ENCODE data around the gene MADCAM1.

The MADCAM1 gene

GRCh38 chr19:489418-490196 lies 6.7 kb upstream of the MADCAM1 start:
- no peak for DNase-seq

GRCh38 chr19:491146-491741 lies 5.0 kb upstream of the MADCAM1 start:
- no peak for DNase-seq

GRCh38 chr19:492091-492531 lies 4.2 kb upstream of the MADCAM1 start:
- no peak for DNase-seq

- no peak for DNase-seq
Measured at GRCh38 chr19:493391-494170, 2.7 kb upstream of the MADCAM1 start.

- DNase-seq = no peak
Measured at GRCh38 chr19:494171-495080, 1.9 kb upstream of the MADCAM1 start.

GRCh38 chr19:495081-495401 lies 1.2 kb upstream of the MADCAM1 start:
- no peak for DNase-seq

DNA sequence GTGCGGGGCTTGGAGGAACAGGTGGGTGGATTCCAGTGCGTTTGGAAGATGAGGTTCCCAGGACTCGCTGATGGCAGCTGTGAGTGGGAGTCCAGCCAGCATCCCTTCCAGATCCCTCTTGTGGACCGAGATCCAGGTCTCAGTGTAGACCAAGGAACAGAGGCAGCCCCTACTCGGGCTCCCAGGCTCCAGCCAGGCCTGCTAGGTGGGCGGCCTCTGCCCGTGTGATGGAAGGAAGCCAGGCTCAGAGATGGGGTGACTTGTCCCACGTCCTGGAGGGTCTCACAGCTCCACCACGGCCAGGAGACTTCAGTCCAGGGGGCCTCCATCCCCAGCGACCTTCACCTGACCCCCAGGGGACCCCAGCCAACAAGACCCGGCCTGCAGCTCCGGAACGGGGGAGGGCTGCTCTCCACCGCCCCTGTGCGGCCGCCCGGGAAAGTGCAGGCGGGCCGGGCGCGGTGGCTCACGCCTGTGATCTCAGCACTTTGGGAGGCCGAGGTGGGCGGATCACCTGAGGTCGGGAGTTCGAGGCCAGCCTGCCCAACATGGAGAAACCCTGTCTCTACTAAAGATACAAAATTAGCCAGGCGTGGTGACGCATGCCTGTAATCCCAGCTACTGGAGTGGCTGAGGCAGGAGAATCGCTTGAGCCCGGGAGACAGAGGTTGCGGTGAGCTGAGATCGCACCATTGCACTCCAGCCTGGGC lies 729 bp upstream of the MADCAM1 start:
- DNase-seq = no peak

GRCh38 chr19:496986-497385 lies 700 bp downstream of the MADCAM1 start:
- DNase-seq = no peak

- no peak for DNase-seq
Measured at GRCh38 chr19:497491-497868, 1.2 kb downstream of the MADCAM1 start.

DNA sequence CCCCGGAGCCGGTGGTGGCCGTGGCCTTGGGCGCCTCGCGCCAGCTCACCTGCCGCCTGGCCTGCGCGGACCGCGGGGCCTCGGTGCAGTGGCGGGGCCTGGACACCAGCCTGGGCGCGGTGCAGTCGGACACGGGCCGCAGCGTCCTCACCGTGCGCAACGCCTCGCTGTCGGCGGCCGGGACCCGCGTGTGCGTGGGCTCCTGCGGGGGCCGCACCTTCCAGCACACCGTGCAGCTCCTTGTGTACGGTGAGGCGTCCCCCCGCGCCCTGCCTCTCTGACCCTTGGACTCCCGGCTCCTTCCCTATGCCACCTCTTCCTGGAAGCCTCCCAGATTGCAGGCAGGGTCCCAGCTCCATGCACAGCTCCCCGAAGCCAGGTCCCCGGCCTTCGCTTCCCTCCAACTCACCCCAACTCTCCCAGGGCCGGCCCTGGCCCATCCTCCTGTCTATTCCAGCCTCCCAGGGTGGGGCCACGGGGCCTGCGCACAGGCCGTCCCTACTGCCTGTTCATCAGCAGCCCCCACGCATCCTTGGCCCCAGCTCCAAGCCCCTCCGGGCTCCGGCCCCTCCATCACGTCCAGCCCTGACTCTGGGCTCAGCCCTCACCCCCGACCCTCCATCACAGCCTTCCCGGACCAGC lies 1.7 kb downstream of the MADCAM1 start:
- no peak for DNase-seq

- no peak for DNase-seq
Measured at GRCh38 chr19:498511-498891, 2.2 kb downstream of the MADCAM1 start.

GRCh38 chr19:498977-499623 lies 2.8 kb downstream of the MADCAM1 start:
- DNase-seq = no peak

DNA sequence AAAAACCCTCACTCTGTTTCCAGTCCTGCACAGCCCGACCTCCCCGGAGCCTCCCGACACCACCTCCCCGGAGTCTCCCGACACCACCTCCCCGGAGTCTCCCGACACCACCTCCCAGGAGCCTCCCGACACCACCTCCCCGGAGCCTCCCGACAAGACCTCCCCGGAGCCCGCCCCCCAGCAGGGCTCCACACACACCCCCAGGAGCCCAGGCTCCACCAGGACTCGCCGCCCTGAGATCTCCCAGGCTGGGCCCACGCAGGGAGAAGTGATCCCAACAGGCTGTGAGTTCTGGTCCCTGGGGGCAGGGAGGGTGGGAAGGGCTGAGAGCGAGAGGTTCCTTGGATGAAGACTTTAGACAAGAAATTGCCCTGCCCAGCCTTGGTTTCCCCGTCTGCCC lies 5.4 kb downstream of the MADCAM1 start:
- no peak for DNase-seq

DNA sequence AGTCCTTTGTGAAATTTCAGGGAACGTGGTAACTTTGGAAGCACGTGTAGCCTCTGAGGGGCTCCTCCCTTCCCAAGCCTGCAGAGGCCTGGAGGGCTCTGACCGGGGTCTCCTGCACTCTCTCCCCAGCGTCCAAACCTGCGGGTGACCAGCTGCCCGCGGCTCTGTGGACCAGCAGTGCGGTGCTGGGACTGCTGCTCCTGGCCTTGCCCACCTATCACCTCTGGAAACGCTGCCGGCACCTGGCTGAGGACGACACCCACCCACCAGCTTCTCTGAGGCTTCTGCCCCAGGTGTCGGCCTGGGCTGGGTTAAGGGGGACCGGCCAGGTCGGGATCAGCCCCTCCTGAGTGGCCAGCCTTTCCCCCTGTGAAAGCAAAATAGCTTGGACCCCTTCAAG lies 8.3 kb downstream of the MADCAM1 start:
- DNase-seq = no peak

GRCh38 chr19:506404-507285 lies 10.4 kb downstream of the MADCAM1 start:
- DNase-seq = peak; percentile 99

DNA sequence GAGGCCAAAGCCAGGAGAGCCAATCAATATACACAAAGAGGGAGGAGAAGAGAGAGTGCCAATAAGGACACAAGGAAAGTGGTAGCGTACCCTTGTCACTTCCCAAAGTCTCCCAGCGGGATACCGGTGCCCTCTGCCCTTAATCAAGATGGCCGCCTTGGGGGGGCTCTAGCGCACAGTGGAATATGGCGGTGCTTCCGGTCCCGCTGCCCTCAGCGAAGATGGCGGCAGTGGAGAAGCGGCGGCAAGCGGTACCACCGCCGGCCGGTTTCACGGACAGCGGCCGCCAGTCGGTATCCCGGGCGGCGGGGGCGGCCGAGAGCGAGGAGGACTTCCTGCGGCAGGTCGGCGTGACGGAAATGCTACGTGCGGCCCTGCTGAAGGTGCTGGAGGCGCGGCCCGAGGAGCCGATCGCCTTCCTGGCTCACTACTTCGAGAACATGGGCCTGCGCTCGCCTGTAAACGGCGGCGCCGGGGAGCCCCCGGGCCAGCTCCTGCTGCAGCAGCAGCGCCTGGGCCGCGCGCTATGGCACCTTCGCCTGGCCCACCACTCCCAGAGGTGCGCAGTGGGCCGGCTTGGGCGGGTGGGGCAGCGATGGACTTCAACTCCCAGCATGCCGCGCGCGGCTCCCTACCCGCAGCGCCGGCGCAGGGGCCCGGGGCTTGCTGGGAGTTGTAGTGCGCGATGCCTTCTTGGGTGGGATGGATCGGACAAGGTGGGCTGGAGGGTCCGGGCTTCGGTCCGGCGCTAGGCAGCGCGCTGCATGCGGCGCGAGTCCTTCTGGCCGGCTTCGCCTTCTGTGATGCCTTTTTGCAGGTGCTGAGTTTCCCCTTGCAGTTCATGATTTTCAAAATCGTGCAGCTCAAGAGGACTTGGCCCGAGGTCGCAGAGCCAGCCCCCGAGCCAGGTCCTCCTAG lies 11.3 kb downstream of the MADCAM1 start, which contains the start of gene TPGS1:
TSS of gene TPGS1 (plus strand) at position 212 of the 918 bp plus-strand sequence. CDS start at position 222, 10 bp downstream.
- DNase-seq = peak; percentile 43

DNA sequence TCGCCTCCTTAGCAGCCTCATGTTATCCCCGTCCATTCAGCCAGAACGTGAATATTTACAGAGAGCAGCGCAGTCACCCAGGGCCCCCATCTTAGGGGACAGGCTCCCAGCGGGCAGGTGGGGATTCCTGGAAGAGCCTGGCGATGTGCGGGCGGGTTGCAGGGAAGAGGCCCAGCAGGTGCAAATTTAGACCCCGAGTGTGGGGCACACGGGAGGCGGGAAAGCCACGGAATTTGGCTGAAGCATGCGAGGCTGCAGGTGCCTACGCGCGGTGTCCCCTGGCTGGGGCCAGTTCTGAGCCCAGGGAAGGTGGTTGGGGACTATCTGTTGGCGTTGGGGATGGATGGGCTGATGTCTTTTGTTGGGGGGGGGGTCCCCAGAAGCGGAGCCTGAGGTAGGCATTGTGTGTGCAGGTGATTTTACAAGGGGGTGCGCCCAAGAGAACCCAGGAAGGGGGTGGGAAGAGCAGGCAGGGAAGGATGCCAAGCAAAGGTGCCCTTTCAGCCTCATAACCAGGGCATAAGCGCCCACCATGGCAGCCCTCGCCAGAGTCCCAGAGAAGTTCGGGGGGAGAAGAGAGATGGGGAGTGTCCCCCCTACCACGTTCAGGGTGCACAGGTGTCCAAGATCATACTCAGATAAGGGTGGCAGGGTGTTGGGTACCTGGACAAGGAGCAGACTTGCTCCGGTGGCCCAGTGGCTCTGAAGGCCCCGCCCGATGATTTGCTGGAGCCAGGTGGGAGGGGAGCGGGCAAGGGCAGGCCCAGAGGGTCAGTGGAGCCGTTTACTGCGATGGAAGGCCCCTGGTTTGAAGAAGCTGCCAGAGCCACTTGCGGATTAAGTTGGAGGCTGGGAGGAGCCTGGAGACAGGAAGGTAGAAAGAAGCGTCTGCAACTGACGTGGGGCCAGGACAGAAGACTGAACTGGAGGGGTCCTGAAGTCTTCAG lies 12.2 kb downstream of the MADCAM1 start:
- no peak for DNase-seq

DNA sequence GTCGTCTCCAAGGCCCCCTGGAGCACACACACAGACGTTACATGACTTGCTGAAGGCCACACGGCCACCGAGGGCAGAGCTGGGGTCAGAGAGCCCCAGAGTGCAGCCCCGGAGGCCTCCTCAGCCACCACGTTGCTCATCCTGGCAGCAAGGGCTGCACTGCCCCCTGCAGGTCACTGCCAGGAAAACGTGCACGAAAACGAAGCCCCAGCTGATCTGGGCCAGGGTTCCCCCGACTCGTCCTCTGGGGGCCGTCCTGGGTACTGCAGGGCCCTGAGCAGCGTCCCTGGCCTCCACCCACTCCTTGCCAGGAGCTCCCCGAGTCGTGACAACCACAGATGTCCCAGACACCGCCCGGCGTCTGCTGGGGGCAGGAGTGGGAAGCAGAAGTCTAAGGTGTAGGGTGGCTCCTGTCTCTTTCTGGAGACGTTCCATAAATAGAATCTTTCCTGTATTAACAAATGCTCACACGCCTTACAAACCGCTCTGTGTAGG lies 14.4 kb downstream of the MADCAM1 start:
- DNase-seq = peak; percentile 79

Measured in NCI-H2029 (cell line).